ENCODE results near the gene PTS.

Gene PTS

DNA sequence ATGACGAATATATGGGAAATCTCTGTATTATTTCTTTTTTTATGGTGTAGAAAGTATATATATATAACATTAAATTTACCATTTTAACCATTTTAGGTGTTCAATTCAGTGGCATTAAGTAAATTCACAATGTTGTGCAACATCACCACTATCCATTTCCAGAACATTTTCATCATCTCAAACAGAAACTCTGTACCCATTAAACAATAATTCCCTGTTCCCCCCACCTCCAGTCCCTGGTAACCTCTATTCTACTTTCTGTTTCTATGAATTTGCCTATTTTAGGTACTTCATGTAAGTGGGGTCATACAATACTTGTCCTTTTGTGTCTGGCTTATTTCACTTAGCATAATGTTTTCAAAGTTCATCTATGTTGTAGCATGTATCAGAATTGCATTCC is 15.3 kb upstream of the PTS start:
- no peak for DNase-seq (ENCODE audit: low spot score)
- in situ Hi-C loops (cut with MboI; ENCODE audit: low sequenced_read_pairs, unreplicated experiment) = no loop called here
- TF ChIP-seq, protein P1, sequence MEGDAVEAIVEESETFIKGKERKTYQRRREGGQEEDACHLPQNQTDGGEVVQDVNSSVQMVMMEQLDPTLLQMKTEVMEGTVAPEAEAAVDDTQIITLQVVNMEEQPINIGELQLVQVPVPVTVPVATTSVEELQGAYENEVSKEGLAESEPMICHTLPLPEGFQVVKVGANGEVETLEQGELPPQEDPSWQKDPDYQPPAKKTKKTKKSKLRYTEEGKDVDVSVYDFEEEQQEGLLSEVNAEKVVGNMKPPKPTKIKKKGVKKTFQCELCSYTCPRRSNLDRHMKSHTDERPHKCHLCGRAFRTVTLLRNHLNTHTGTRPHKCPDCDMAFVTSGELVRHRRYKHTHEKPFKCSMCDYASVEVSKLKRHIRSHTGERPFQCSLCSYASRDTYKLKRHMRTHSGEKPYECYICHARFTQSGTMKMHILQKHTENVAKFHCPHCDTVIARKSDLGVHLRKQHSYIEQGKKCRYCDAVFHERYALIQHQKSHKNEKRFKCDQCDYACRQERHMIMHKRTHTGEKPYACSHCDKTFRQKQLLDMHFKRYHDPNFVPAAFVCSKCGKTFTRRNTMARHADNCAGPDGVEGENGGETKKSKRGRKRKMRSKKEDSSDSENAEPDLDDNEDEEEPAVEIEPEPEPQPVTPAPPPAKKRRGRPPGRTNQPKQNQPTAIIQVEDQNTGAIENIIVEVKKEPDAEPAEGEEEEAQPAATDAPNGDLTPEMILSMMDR (IDR thresholded peaks at IDR 0.05; ENCODE audit: borderline replicate concordance, control extremely low read depth, extremely low read depth, insufficient read depth, missing control alignments) = no peak

DNA sequence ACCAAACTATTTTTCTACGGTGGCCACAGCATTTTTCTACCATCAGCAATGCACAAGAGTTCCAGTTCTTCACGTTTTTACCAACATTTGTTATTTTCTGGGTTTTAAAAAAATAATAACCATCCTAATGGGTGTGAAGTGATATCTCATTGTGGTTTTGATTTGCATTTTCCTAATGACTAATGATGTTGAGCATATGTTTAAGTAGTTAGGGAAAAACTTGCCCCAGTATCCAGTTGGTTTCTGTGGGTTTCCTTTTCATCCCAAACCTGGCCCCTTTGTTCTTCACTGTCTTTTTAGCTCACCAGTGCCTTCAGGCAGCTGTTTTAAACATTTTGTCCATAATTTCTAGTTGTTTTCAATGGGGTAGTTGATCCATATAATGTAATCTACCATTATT is 14.7 kb upstream of the PTS start:
- no peak for DNase-seq (ENCODE audit: low spot score)
- in situ Hi-C loops (cut with MboI; ENCODE audit: low sequenced_read_pairs, unreplicated experiment) = no loop called here
- TF ChIP-seq, protein P1 (IDR thresholded peaks at IDR 0.05; ENCODE audit: borderline replicate concordance, control extremely low read depth, extremely low read depth, insufficient read depth, missing control alignments) = no peak

DNA sequence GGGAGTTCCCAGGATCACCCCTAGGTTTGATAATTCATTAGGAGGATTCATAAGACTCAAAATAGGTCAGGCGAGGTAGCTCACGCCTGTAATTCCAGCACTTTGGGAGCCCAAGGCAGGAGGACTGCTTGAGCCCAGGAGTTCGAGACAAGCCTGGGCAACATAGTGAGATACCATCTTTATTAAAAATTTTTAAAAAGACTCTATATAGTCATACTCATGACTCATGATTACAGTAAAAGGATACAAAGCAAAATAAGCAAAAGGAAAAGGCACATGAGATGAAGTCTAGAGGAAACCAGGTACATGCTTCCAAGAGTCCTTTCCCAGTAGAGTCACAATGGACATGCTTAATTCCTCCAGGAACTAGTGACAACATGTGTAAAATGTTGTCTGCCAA is 13.9 kb upstream of the PTS start:
- no peak for DNase-seq (ENCODE audit: low spot score)
- in situ Hi-C loops (cut with MboI; ENCODE audit: low sequenced_read_pairs, unreplicated experiment) = no loop called here

DNA sequence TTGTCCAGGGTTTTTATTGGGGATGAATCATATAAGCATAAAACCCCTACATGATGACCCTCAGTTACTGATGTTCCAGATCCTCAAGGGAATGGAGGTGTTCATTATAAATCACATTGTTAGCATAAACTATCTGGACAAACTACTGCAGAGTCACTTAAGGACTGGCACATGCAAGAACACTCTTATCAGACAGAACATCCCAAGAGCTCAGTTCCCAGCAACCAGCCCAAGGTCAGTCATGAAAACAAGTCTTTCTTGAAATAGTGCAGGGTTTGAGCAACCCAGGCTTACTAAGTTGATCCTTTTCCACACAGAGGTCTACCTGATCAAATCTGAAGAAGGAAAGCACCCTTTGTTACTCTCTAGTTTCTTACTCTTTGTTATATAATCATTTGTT is 13.5 kb upstream of the PTS start:
- DNase-seq (ENCODE audit: low spot score) = no peak
- in situ Hi-C loops (cut with MboI; ENCODE audit: low sequenced_read_pairs, unreplicated experiment) = no loop called here
- TF ChIP-seq, protein P1 (IDR thresholded peaks at IDR 0.05; ENCODE audit: borderline replicate concordance, control extremely low read depth, extremely low read depth, insufficient read depth, missing control alignments) = no peak

More for the DNA sequence above, 13.9 kb upstream of the PTS start:
- TF ChIP-seq, protein P1 (IDR thresholded peaks at IDR 0.05; ENCODE audit: borderline replicate concordance, control extremely low read depth, extremely low read depth, insufficient read depth, missing control alignments) = no peak

DNA sequence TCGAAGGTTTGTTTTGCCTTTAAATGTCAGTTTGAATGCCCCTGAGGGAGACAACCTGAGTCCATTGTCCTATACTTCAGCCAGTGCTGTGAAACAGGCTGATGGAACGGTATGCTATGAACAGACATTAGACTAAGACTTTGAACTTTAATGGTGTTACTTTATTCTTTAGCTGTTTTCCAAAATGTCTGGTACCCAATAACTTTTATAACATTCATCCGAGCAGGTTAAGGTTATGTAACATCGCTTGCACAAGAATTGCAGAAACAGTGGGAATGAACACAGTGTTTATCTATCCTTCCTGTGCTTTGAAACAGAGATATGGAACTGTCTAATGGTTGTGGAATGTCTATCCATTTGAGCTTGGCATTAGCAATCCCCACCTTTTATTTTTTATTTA is 12.5 kb upstream of the PTS start:
- in situ Hi-C loops (cut with MboI; ENCODE audit: low sequenced_read_pairs, unreplicated experiment) = no loop called here
- TF ChIP-seq, protein P1 (IDR thresholded peaks at IDR 0.05; ENCODE audit: borderline replicate concordance, control extremely low read depth, extremely low read depth, insufficient read depth, missing control alignments) = no peak
- no peak for DNase-seq (ENCODE audit: low spot score)

DNA sequence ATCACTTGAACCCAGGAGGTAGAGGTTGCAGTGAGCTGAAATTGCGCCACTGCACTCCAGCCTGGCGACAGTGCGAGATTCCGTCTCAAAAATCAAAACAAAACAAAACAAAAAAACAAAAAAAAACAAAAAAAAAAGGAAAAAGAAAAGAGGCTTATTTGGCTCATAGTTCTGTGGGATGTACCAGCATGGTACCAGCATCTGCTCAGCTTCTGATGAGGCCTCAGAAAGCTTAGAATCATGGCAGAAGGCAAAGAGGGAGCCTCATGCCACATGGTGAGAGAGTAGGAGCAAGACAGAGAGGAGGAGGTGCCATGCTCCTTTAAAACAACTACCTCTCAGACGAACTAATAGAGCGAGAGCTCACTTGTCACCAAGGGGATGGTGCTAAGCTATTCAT is 10.6 kb upstream of the PTS start:
- TF ChIP-seq, protein P1 (IDR thresholded peaks at IDR 0.05; ENCODE audit: borderline replicate concordance, control extremely low read depth, extremely low read depth, insufficient read depth, missing control alignments) = no peak
- no peak for DNase-seq (ENCODE audit: low spot score)
- in situ Hi-C loops (cut with MboI; ENCODE audit: low sequenced_read_pairs, unreplicated experiment) = no loop called here
